ENCODE results near the gene LIM2. TPM values are rescaled to one million over a fixed set of nuclear protein-coding genes. Genes with fewer than 3 reads are reported as not detected.
A peak's percentile ranks its signal among the peaks of the same experiment; 100 is the strongest.

LIM2 gene
- total and polyA plus RNA-seq, 7 donors, result not detected

GRCh38 chr19:51341066-51341465, 46.7 kb downstream of the LIM2 start:
- ATAC-seq, result no peak
- TF ChIP-seq, protein P1, sequence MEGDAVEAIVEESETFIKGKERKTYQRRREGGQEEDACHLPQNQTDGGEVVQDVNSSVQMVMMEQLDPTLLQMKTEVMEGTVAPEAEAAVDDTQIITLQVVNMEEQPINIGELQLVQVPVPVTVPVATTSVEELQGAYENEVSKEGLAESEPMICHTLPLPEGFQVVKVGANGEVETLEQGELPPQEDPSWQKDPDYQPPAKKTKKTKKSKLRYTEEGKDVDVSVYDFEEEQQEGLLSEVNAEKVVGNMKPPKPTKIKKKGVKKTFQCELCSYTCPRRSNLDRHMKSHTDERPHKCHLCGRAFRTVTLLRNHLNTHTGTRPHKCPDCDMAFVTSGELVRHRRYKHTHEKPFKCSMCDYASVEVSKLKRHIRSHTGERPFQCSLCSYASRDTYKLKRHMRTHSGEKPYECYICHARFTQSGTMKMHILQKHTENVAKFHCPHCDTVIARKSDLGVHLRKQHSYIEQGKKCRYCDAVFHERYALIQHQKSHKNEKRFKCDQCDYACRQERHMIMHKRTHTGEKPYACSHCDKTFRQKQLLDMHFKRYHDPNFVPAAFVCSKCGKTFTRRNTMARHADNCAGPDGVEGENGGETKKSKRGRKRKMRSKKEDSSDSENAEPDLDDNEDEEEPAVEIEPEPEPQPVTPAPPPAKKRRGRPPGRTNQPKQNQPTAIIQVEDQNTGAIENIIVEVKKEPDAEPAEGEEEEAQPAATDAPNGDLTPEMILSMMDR (IDR thresholded peaks at IDR 0.05), result no peak
- 86 to 88% (median 88%) methylated on average over 18 of the region's 18 CpGs for WGBS, 3 donors
- Histone ChIP-seq H3K36me3 (ENCODE audit: insufficient read depth in 1 of 2, low read depth in 1 of 2) (peaks cover 0 to 13% of the 10 kb centered on the region in 2 donors), H3K27ac (no peak overlapping the region), H3K9me3 (no peaks in the 10 kb centered on the region), H3K4me3 (no peak overlapping the region), H3K4me1 (no peaks in the 10 kb centered on the region), H3K27me3 (ENCODE audit: insufficient read depth in 3 of 3, low read length in 2 of 3) (no peaks in the 10 kb centered on the region)
- peak in 1 of 2 donors; percentile 46 for DNase-seq
- intact Hi-C loops (cut with DNase I), result no loop called here

- intact Hi-C loops (cut with DNase I), result loop anchor here (5.0 kb wide), 4 partner anchors 97 to 442 kb away; partner anchors contain the start of gene ZNF175 (in 1 of the 2)
- peak; percentile 98 for DNase-seq
- H3K27me3 ChIP-seq (ENCODE audit: insufficient read depth in 3 of 3, low read length in 2 of 3), result no peaks in the 10 kb centered on the region
- peak; percentile 95 to 97 (median 96) for ATAC-seq
- WGBS, 3 donors, result 1 to 2% (median 1%) methylated on average over 64 to 107 of the region's 107 CpGs
- peaks cover 0 to 8% of the 10 kb centered on the region in 2 donors for H3K36me3 ChIP-seq (ENCODE audit: insufficient read depth in 1 of 2, low read depth in 1 of 2)
- H3K4me3 ChIP-seq, result peak overlapping the region; percentile 65
- TF ChIP-seq, protein P1 (IDR thresholded peaks at IDR 0.05), result peak; percentile 22
- H3K27ac ChIP-seq, result no peak overlapping the region
- no peaks in the 10 kb centered on the region for H3K4me1 ChIP-seq
- H3K9me3 ChIP-seq, result no peaks in the 10 kb centered on the region
These were observed 47.8 kb downstream of the LIM2 start for GRCh38 chr19:51339687-51340656.

- Histone ChIP-seq H3K9me3 (no peaks in the 10 kb centered on the region), H3K4me3 (peak overlapping the region; percentile 65), H3K27me3 (ENCODE audit: insufficient read depth in 3 of 3, low read length in 2 of 3) (no peaks in the 10 kb centered on the region), H3K4me1 (no peaks in the 10 kb centered on the region), H3K27ac (no peak overlapping the region), H3K36me3 (ENCODE audit: insufficient read depth in 1 of 2, low read depth in 1 of 2) (peaks cover 0 to 1% of the 10 kb centered on the region in 2 donors)
- ATAC-seq, result no peak
- DNase-seq, result no peak
- WGBS, 3 donors, result 1 to 2% (median 1%) methylated on average over 10 of the region's 10 CpGs
- TF ChIP-seq, protein P1 (IDR thresholded peaks at IDR 0.05), result no peak
- intact Hi-C loops (cut with DNase I), result loop anchor here (5.0 kb wide), 4 partner anchors 98 to 443 kb away; partner anchors contain the start of gene ZNF175 (in 1 of the 2)
These were observed 48.5 kb downstream of the LIM2 start for GRCh38 chr19:51339313-51339686.

DNA sequence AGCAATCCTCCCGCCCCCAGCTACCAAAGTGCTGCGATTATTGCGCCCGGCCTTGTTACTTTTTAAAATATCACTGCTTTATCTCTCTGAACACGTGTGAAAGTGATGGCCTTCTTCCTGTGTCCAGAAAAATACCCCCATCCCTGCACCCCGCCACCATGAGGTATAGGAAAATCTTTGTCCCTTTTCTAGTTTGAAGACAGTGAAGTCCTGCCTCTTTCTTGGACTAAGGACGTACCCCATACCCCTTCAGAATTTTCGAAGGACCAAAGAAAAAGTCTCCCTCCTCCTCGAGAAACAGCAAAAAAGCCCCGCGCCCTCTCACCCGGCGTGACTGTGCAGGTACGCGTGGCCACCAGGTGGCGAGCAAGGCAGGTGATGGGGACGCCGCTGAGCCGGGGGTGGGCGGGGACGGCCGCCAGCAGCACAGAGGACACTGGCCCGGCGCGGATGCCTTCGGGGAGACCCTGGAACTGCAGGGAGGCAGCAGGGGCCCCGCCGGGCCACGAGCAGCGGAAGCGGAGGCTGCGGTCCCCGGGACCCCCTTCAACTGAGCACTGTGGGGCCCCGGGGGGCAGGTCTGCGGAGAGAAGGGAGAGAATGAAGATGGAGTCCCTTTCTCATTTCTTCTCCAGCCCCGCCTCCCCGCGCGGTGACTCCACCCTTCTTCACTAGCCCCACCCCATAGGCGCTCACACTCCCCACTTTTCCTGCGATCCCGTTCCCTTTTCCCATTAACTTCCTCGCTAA, 49.0 kb downstream of the LIM2 start:
- Histone ChIP-seq H3K36me3 (ENCODE audit: insufficient read depth in 1 of 2, low read depth in 1 of 2) (no peaks in the 10 kb centered on the region), H3K27me3 (ENCODE audit: insufficient read depth in 3 of 3, low read length in 2 of 3) (no peaks in the 10 kb centered on the region), H3K9me3 (no peaks in the 10 kb centered on the region), H3K4me3 (peak overlapping the region; percentile 65), H3K27ac (no peak overlapping the region), H3K4me1 (no peaks in the 10 kb centered on the region)
- DNase-seq (peak; percentile 83 to 85), ATAC-seq (peak; percentile 70 to 84 (median 74))
- TF ChIP-seq, protein P1 (IDR thresholded peaks at IDR 0.05), result peak; percentile 84
- 7 to 8% (median 7%) methylated on average over 36 to 43 of the region's 43 CpGs for WGBS, 3 donors
- intact Hi-C loops (cut with DNase I), result loop anchor here (5.0 kb wide), 4 partner anchors 99 to 444 kb away; partner anchors contain the start of gene ZNF175 (in 1 of the 2)

All from psoas muscle (tissue), 8 donors.